Activated CD4-positive, alpha-beta T cell treated with anti-CD3 and anti-CD28 coated beads, Interleukin-2, amount 10 ng/mL, durations not matched to agents 24 days and 14 days (primary cell): Measurements from ENCODE around the gene RAD51B. TPM values are rescaled to one million over a fixed set of nuclear protein-coding genes. Genes with fewer than 3 reads are reported as not detected.

Experiments
- DNase-seq: peaks from one replicate; pipeline ENCODE4 v3.0.0; 2022
- H3K27ac Mint-ChIP-seq: one replicate; pipeline ENCODE4 v1.8.0; 2022; ENCODE audit warnings: mild to moderate bottlenecking, mixed read lengths
- H3K27me3 Mint-ChIP-seq: one replicate; pipeline ENCODE4 v1.8.0; 2022; ENCODE audit warnings: mixed read lengths
- H3K36me3 Mint-ChIP-seq: one replicate; pipeline ENCODE4 v1.8.0; 2022; ENCODE audit warnings: low read depth, mild to moderate bottlenecking, mixed read lengths
- H3K4me1 Mint-ChIP-seq: one replicate; pipeline ENCODE4 v1.8.0; 2021; ENCODE audit warnings: mixed read lengths
- H3K4me3 Mint-ChIP-seq: one replicate; pipeline ENCODE4 v1.8.0; 2022; ENCODE audit warnings: mild to moderate bottlenecking, moderate library complexity, mixed read lengths
- H3K9me3 Mint-ChIP-seq: one replicate; pipeline ENCODE4 v1.8.0; 2021; ENCODE audit warnings: mixed read lengths
- intact Hi-C: fragments of 100-400 bp; cut with micrococcal nuclease; formaldehyde crosslinking; loops from one replicate; pipeline ENCODE4 v1.15.1; 2023
- total RNA-seq: library from RNA; stranded (reverse); gene quantifications from 2 replicates; pipeline ENCODE4 v1.2.3, GENCODE V29; 2022

The RAD51B gene
- total RNA-seq, 1 donor from 2014 or later = 29.3 TPM

DNA sequence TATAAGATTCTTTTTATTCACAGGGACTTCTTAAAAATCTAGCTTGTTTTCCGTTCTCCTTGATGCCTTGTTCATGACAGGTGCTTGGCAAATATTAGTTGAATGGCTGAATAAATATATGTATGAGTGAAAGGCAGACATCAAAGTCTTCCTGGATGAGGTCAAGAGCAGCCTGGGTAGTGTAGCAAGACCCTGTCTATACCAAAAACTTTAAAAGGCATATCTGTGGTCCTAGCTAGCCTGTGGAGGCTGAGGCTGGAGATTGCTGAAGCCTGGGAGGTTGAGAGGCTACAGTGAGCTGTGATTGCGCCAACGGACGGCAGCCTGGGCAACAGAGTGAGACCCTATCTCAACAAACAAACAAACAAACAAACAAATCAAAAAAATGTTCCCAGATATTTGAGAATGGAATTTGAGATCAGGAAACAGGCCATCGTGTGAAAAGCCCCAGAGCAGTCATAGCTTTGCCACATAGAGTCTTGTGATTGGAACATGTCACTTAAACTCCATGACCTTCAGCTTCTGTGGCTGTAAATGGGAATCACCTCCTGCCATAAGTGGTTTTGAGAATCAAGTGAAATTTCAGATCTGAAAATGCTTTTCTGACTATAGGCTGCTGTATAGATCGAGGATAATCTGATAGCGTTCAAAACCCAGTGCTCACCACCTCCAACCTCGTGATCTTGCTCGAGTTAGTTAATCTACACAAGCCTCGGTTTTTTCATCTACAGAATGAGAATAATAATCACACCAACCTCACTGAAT, 908.9 kb downstream of the RAD51B start:
- H3K27me3 Mint-ChIP-seq = no peaks in the 10 kb centered on the region
- peak overlapping the region; percentile 5 for H3K4me3 Mint-ChIP-seq
- no peaks in the 10 kb centered on the region for H3K9me3 Mint-ChIP-seq
- no peaks in the 10 kb centered on the region for H3K36me3 Mint-ChIP-seq
- peak overlapping the region; percentile 17 for H3K27ac Mint-ChIP-seq
- DNase-seq = no peak
- H3K4me1 Mint-ChIP-seq = peaks cover 44% of the 10 kb centered on the region
- intact Hi-C loops = no loop called here

DNA sequence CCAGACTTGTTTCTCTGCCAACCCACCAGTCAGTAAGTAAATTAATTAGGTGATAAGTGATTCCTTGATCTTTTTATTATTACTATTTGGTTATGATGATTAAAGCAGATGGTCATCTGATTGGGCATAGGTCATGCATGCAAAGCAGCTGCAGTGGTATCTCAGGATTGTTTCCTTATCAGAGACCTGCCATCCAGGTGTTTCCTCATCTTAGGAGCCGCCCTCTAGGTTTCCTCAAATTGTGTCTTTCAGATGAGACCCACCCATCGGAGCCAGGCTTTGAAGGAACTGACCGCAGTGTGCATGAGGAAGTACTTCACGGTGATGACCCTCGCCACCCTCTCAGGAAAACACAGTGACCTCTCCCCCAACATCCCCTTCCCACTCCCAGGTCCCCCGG, 910.0 kb downstream of the RAD51B start:
- no peaks in the 10 kb centered on the region for H3K27me3 Mint-ChIP-seq
- no peaks in the 10 kb centered on the region for H3K9me3 Mint-ChIP-seq
- no peak overlapping the region for H3K4me3 Mint-ChIP-seq
- peaks cover 50% of the 10 kb centered on the region for H3K4me1 Mint-ChIP-seq
- intact Hi-C loops = no loop called here
- no peak overlapping the region for H3K27ac Mint-ChIP-seq
- H3K36me3 Mint-ChIP-seq = no peaks in the 10 kb centered on the region
- DNase-seq = no peak

DNA sequence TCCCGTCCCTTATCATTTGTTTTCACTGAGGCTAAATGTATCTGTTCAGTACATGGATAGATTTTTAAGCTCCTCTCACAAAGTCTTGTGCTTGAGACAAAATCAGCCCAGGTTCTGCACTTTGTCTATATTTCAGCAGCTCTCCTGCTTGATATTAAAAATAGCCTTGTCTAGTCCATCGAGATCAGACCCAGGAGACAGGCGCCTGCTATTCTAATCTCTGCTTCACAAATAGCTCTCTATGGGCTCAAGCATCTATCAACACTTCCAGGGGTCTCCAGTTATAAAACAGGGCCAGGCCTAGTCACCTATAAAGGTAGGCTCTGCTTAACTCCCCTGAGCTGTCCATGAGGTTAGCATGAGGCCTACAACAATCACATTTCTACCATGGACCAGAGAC, 910.8 kb downstream of the RAD51B start:
- intact Hi-C loops = no loop called here
- no peaks in the 10 kb centered on the region for H3K9me3 Mint-ChIP-seq
- no peak overlapping the region for H3K4me3 Mint-ChIP-seq

DNA sequence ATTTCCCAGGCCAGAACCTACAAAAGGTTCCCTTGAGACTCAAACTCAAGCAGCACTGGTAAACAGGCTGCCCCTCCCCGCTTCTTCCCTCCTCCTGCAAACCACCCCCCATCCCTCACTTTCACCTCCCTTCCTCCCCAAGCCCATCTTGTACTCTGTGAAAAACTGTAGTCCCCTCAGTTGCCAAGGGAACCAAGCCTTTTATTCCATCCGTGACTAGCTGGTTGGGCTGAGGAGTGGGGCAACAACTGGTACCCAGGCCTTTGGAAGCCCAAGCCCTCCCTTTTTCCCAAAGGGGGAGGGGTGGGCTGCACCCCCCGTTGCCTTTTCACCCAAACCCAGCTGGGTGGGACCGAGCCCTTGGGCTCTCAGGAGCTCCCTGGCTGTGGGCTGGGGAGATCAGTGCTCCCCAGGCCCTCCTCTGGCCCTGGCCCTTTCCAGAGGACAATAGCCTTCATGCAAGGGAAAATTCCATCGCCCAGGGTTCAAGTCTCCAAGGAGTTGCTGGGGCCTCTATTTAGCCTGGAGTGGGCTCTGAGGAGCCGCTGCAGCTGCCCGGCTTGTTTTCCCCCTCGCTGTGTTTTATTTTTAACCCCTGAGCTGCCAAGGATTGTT, 911.3 kb downstream of the RAD51B start:
- Mint-ChIP-seq H3K27me3 (no peaks in the 10 kb centered on the region), H3K4me3 (no peak overlapping the region), H3K4me1 (peaks cover 57% of the 10 kb centered on the region), H3K9me3 (no peaks in the 10 kb centered on the region), H3K27ac (no peak overlapping the region), H3K36me3 (no peaks in the 10 kb centered on the region)
- intact Hi-C loops = no loop called here
- DNase-seq = no peak

More for the DNA sequence above, 910.8 kb downstream of the RAD51B start:
- no peaks in the 10 kb centered on the region for H3K27me3 Mint-ChIP-seq
- peaks cover 57% of the 10 kb centered on the region for H3K4me1 Mint-ChIP-seq
- H3K27ac Mint-ChIP-seq = peak overlapping the region; percentile 35
- H3K36me3 Mint-ChIP-seq = no peaks in the 10 kb centered on the region
- no peak for DNase-seq

DNA sequence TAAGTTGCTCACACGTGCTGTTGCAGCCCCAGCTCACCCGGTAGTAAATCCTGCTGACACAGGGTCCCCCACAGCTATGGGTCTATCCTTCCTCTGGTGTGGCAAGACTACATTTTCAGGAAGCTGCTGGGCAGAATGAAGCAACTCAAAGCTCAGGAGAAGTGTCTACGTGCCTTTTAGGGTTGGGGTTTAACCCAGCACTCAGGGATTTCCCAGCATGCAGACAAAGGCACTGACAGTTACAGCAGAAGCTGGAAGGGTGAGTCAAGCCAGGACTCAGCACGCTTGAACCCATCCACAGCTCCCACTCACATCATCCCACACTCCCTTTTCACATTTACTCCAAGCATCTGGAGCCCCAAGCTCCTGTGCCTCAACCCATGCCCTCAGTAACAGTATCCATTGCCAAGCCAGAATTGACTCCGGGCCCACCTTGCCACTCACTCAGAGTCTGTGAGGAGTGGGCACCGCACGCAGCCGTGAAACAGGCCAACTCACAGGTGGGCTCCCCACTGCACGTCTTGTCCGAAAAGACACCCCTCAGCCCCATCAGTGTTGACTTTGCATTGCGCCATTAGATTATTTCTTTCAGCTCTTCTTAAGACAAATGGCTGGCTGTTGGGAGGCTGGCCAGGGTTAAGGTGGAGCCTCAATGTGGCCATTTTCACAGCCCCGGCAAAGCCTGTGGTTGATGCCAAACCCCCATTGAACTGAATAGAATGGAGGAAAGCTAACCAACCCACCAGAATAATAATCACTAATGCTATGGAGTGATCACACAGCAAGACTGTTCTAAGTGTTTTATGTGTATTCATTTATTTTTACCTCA, 913.7 kb downstream of the RAD51B start:
- DNase-seq = peak; percentile 79
- intact Hi-C loops = loop anchor here (1.0 to 2.0 kb wide), 2 partner anchors 48 to 58 kb away; no protein-coding TSS in a partner anchor
- peak overlapping the region; percentile 87 for H3K27ac Mint-ChIP-seq
- H3K4me1 Mint-ChIP-seq = peaks cover 56% of the 10 kb centered on the region
- H3K27me3 Mint-ChIP-seq = no peaks in the 10 kb centered on the region
- no peaks in the 10 kb centered on the region for H3K36me3 Mint-ChIP-seq
- peak overlapping the region; percentile 63 for H3K4me3 Mint-ChIP-seq
- no peaks in the 10 kb centered on the region for H3K9me3 Mint-ChIP-seq

DNA sequence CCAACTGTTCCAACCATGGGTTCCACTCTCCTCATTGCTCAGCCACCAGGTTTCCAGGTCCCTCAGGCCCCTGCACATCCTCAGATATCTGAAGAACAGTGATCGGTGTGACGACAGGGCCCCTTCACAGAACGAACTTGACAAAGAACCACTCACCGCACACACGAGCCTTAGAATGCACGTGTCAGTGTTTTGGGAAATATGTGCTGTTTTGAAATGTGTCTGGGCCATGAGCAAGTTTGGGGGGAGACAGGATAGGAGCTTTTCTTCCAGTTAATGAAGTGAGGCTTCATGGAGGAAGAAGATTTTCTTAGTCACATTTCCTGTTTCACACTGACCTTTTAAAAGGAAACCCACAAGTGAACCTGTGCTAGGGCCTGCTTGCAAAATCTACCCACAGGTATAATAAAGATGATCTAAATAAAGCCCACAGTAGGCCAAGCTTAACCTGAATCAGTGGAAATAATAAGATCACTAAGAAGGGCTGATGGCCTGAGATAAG, 914.7 kb downstream of the RAD51B start:
- Mint-ChIP-seq H3K9me3 (no peaks in the 10 kb centered on the region), H3K4me1 (peaks cover 54% of the 10 kb centered on the region), H3K4me3 (peak overlapping the region; percentile 58), H3K36me3 (no peaks in the 10 kb centered on the region), H3K27me3 (no peaks in the 10 kb centered on the region), H3K27ac (peak overlapping the region; percentile 80)
- intact Hi-C loops = loop anchor here (1.0 kb wide), 1 partner anchor 48 kb away; no protein-coding TSS in a partner anchor
- DNase-seq = peak; percentile 70

DNA sequence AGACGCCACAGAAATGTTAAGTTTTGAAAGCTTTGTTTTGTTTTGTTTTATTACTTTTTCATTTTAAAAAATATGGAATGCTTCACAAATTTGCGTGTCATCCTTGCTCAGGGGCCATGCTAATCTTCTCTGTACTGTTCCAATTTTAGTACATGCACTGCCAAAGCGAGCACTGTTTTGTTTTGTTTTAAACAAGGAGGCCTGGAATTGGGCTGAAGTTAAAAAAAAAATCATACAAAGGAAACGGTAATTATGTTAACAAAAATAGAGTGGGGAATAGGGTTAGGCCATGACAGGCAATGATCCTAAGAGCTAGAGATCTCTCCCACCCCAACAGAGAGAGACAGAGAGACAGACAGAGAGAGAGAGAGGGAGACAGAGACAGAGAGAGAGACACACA, 916.3 kb downstream of the RAD51B start:
- H3K9me3 Mint-ChIP-seq = peaks cover 6% of the 10 kb centered on the region
- H3K4me3 Mint-ChIP-seq = no peak overlapping the region
- no peaks in the 10 kb centered on the region for H3K36me3 Mint-ChIP-seq
- H3K27me3 Mint-ChIP-seq = no peaks in the 10 kb centered on the region
- no peak overlapping the region for H3K27ac Mint-ChIP-seq
- DNase-seq = no peak
- peaks cover 44% of the 10 kb centered on the region for H3K4me1 Mint-ChIP-seq
- intact Hi-C loops = no loop called here

DNA sequence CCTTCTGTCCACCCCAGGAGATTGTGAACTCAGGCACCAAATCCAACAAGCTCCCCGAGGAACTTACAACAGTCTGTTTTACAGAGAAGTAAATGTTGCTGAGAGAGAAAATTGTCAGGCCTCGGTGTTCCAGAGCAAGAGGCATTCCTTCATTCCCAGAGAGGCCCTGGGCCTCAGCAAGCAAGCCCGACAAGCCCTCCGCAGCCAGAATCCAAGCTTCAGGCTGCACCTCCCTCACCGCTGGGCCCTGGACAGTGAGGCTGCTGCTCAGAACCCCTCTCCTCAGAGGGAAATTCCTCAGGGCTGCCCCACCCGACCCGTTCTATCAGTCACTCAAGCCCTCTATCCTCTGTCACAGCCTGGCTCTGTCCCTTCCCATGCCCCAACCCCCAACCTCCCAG, 916.9 kb downstream of the RAD51B start:
- Mint-ChIP-seq H3K4me1 (peaks cover 42% of the 10 kb centered on the region), H3K27me3 (no peaks in the 10 kb centered on the region), H3K4me3 (no peak overlapping the region), H3K27ac (no peak overlapping the region), H3K9me3 (peaks cover 6% of the 10 kb centered on the region), H3K36me3 (peaks cover 2% of the 10 kb centered on the region)
- no peak for DNase-seq
- intact Hi-C loops = no loop called here

DNA sequence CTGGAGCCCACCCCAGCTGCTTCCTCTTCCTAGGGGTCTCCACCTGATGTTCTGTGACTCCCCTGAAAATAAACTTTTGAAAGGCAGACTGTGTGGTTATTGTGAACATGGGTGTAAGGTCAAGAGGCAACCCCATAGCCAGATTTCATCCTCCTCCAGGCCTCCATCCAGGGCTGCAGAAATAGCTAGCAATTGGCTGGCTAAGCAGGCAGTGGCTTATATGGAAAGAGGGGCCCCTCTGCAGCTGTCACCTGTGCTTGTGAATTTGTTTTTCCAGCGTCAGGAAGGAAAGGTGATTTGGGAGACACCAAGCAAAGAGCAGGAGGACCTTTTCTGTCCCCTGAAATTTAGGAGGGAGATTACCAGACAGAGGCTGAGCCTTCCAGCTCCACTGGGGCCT, 917.5 kb downstream of the RAD51B start:
- no peaks in the 10 kb centered on the region for H3K27me3 Mint-ChIP-seq
- peaks cover 6% of the 10 kb centered on the region for H3K9me3 Mint-ChIP-seq

DNA sequence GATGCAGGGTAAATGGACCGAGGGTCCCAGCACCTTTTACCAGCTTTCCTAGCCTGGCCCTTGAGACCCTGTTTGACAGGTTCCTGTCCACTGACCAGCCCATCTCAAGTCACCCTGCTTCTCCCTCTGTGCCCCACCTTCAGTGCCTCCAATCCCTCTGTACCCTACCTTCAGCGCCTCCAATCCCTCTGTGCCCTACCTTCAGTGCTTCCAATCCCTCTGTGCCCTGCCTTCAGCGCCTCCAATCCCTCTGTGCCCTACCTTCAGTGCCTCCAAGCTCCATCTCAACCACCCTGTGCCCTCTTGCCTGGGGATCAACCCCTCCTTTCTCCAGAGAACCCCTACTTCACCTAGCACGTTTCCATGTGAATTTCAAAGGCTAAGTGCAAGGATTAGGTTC, 919.0 kb downstream of the RAD51B start:
- intact Hi-C loops = no loop called here
- Mint-ChIP-seq H3K27me3 (no peaks in the 10 kb centered on the region), H3K9me3 (peaks cover 9% of the 10 kb centered on the region), H3K27ac (no peak overlapping the region), H3K4me3 (no peak overlapping the region), H3K4me1 (peaks cover 30% of the 10 kb centered on the region), H3K36me3 (peaks cover 5% of the 10 kb centered on the region)
- DNase-seq = no peak

More for the DNA sequence above, 917.5 kb downstream of the RAD51B start:
- H3K27ac Mint-ChIP-seq = no peak overlapping the region
- DNase-seq = no peak
- intact Hi-C loops = no loop called here
- H3K4me1 Mint-ChIP-seq = peaks cover 42% of the 10 kb centered on the region
- H3K36me3 Mint-ChIP-seq = peaks cover 2% of the 10 kb centered on the region
- H3K4me3 Mint-ChIP-seq = no peak overlapping the region

DNA sequence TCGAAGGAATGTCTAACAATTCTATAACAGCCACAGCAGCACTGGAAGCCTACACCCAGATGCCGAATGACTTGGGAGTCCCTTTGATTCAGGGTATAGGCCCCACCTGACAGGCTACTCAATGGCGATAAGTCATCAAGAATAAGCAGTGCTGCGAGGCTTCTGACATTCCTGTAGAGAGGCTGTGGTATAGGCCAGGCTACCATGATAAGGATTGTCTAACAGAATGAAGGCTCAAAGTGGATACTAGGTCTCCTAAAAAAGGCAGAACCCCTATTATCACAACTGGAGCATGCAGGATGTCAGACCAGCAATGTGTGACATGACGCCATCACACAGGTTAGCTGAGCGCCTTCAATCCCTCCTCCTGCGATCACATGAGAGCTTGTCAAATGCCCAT, 920.1 kb downstream of the RAD51B start:
- no peak overlapping the region for H3K4me3 Mint-ChIP-seq
- H3K9me3 Mint-ChIP-seq = peaks cover 9% of the 10 kb centered on the region
- no peak overlapping the region for H3K27ac Mint-ChIP-seq

DNA sequence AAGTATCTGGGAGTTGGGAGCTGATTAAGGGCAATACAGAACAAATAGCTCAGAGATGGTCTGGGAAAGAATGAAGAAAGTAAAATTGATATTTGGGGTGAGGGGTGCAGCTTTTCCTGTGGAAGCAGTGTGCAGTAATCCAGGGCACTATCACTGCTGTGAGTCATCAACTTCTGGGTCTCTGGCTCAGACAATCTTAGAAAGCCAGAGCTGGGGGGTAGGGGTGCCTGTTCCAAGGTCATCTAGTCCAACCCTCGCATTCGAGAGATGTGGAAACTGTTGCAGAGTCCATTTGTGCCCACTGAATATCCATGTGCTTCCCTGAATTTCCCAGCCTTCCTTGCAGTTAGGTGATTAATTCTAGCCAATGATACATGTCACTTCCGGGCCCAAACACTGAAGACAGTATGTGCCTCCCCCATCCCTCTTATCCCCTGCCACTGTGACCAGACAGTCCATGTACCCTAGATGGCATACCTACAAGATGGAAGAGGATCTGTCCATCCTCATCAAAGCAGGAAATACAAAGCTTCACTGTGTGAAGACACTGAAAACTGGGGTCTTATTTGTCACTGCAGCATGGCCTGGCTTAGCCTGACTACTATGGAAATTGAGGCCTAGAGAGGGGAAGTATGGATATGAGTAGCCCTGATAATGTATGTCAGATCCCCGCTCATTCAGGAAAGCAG, 921.4 kb downstream of the RAD51B start:
- Mint-ChIP-seq H3K4me3 (no peak overlapping the region), H3K27ac (no peak overlapping the region), H3K27me3 (peaks cover 10% of the 10 kb centered on the region)

More for the DNA sequence above, 920.1 kb downstream of the RAD51B start:
- intact Hi-C loops = no loop called here
- no peak for DNase-seq
- Mint-ChIP-seq H3K27me3 (peaks cover 4% of the 10 kb centered on the region), H3K36me3 (peaks cover 5% of the 10 kb centered on the region), H3K4me1 (peaks cover 20% of the 10 kb centered on the region)

DNA sequence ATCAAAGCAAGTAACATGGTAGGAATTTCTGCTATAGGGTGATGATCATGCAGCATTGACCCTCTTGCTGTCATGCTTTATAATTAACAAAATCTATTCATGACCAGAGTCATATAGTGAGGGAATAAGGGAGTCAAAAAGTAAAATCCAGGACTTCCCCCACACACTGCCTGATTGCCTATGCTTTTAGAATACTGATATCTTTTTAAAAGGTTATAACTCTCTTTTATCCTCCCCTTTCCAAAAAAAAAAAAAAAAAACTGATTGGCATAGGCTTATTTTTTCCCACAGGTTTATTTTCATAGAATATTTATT, 921.9 kb downstream of the RAD51B start:
- H3K36me3 Mint-ChIP-seq = peaks cover 5% of the 10 kb centered on the region
- H3K9me3 Mint-ChIP-seq = peaks cover 9% of the 10 kb centered on the region
- peaks cover 10% of the 10 kb centered on the region for H3K4me1 Mint-ChIP-seq
- no peak for DNase-seq
- H3K27me3 Mint-ChIP-seq = peaks cover 10% of the 10 kb centered on the region
- no peak overlapping the region for H3K4me3 Mint-ChIP-seq
- intact Hi-C loops = no loop called here
- H3K27ac Mint-ChIP-seq = no peak overlapping the region

More for the DNA sequence above, 921.4 kb downstream of the RAD51B start:
- DNase-seq = no peak
- Mint-ChIP-seq H3K4me1 (peaks cover 14% of the 10 kb centered on the region), H3K9me3 (peaks cover 9% of the 10 kb centered on the region), H3K36me3 (peaks cover 5% of the 10 kb centered on the region)
- intact Hi-C loops = no loop called here
